NOMO-1 treated with DMSO at 0.1 percent for 48 hours (cell line): ENCODE measurements around the gene WDR18.

Experiments used
- DNase-seq: peaks from one replicate; lab custom pipeline; 2025; ENCODE audit not compliant: unreplicated experiment; lab: John Stamatoyannopoulos, UW

WDR18 gene

DNA sequence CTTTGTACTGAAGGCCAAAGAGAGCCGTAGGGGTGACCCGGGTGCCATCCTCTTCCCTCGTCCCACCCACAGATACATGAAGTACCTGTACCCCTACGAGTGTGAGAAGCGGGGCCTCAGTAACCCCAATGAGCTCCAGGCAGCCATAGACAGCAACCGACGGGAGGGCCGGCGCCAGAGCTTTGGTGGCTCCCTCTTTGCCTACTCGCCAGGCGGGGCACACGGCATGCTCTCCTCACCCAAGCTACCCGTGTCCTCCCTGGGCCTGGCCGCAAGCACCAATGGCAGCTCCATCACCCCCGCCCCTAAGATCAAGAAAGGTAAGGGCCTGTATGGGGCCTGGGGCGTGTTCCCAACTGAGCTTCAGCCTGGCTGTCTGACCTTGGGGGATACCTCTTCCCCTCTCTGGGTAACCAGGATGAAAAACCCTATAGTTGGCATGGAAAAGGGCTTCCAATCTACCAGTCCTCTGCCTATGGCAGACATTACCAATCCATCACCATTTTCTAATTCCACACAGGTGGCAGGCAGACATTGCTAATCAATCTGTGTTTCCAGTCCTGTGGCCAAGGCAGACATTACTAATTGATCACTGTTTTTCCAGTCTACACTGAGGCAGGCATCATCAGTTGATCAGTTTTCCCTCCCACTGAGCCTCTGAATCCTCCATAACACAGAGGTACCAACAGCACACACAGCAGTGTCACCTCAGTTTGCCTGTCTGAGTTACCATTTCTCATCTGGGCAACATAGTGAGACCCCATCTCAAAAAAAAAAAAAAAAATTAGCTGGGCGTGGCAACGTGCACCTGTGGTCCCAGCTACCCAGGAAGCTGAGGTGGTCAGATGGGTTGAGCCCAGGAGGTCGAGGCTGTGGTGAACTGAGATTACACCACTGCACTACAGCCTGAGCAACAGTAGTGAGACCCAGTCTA, 19.1 kb upstream of the WDR18 start:
- DNase-seq = no peak

DNA sequence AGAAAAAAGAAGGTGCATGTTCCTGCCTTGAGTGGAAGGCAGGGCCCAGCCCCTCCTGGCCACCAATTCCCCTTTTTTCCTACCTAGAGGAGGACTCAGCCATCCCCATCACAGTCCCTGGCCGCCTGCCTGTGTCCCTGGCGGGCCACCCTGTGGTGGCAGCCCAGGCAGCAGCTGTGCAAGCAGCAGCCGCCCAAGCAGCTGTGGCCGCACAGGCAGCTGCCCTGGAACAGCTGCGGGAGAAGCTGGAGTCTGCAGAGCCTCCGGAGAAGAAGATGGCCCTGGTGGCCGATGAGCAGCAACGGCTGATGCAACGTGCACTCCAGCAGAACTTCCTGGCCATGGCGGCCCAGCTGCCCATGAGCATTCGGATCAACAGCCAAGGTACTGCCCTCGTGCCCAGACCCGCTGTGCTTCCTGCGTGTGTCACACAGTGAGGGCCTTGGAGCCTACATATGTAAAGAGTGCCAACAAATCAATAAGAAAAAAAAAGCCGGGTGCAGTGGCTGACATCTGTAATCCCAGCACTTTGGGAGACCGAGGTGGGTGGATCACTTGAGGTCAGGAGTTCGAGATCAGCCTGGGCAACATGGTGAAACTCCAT, 17.6 kb upstream of the WDR18 start:
- DNase-seq = no peak

DNA sequence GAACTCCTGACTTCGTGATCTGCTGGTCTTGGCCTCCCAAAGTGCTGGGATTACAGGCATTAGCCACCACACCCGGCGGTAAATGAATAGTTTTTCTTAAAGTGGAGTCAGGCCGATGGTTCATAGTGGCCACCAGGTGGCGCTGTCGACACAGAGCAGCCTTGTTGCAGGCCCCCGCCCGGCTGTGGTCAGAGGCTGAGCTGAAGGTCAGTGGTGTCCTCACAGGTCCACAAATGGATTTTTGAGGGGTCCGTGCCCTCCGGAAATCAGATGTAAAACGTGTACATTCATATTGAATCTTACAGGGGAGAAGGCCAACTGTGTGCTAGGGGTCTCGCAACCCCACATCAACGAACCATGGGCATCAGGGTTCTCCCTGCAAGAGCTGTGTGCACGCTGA, 13.4 kb upstream of the WDR18 start:
- DNase-seq = no peak

DNA sequence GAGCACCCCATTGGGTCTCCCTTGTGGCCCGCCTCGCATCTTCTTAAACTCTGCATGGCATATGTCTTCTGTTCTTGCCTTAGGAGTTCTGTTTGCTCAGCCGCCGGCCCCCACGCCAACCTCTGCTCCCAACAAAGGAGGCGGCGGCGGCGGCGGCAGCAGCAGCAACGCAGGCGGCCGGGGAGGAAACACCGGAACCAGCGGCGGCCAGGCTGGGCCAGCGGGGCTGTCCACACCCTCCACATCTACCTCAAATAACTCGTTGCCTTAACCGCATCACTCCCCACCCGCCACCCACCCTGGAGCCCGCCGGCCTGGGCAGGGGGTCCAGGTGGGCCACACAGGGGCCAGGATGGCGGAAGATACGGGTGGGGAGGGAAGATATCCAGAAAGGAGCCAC, 12.3 kb upstream of the WDR18 start:
- no peak for DNase-seq

DNA sequence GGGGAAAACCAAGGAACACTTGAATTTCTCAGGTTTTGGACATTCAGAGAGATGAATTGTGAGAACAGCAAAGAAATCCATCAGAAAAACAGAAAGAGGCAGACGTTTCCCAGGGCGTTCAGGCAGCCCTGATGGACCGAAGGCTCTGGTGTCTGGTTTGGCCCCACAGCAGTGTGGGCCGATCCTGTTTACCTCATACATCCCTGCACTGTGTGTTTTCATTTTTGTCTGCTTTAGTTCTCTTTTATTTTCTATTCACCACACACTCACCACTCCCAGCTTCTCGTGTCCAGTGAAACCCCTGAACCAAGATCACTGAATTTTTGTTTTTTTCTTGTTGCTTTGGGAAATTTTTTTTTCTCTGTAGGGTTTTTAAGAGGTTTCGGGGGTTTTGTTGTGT, 11.9 kb upstream of the WDR18 start:
- no peak for DNase-seq

DNA sequence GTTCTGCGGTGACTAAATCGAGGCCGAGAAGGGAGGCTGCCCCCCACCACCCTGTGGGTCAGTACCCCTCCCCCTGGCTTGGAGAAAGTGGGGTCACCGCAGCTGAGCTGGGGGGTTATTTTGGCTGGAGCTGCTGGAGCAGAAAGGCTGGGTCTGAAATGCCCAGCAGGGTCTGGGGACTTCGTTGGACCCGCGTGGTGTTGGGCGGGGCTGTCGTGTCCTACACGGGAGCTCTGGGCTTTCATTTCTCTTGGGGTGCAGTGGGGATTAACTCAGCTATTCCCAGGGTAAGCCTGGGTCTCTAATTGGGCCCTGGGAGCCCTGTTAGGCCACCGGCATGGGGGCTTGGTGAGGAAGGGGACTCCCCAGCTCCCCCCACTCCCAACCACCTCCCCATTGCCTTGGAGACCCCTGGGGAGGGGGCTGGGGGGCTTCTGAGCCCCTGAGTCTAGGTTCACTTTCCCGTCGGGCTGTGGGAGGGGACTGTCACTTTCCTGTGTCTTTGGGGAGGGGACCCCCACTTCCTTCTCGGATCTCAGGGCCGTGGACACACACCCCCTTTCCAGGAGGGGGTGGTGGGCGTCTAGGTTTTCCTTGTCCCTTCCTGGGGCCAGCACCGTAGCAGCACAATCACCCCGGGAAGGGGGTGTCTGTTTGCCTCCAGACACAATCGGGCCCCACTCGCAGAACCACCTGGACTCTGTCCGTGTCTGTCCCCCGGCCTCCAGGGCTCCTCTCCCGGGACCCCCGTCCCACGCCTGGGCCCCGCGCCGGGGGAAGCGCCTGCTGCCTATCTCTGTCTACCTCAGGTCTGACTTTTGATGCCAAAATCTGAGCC, 10.2 kb upstream of the WDR18 start:
- no peak for DNase-seq

DNA sequence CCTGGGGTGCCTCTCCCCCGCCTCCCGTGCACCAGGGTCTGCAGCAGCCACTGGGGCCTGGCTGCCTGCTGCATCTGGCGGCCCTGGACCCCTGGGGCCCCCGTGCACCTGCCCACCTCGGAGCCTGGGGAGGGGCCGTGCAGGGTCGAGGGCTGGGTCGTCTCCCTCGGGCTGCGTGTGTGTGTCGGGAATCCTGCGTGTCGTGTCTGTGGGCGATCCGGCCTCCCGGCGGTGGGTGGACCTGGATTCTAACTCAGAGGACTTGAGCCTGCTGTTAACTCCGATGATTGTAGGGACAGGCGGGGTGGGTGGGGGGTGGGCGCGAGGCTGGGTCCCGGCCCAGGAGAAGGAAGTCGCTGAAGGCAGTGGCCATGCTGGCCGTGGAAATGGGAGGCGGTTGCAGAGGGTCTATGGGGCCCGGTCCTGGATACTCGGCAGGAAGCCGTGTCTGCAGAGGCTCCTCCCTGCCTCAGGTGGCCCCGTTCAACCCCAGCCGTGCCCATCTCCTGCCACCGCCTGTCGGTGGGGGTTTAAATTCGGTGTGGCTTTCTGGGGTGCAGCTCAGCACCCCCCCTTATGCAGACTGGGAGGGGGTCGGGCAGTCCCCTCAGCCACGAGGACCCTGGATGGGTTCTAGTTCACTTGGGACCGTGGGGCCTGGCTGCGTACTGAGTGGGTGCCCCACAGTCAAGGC, 9.4 kb upstream of the WDR18 start:
- no peak for DNase-seq

DNA sequence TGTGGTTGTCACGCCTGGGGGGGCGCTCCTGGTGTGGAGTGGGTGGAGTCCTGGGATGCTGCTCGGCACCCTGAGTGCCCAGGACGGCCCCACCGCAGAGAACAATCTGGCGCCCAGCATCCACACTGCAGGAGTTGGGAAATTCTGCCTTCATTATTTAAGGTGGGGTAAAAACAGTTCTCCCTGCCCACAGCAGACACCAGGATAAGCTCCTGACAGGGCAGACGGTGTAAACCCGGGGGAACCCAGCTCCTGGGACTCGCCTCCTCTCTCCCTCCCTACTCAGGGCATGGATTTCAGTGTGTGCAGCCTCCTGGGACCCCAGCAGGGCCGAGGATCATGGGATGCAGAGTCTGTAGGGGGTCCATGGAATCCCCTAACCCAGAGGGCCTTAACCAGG, 7.7 kb upstream of the WDR18 start:
- DNase-seq = no peak

DNA sequence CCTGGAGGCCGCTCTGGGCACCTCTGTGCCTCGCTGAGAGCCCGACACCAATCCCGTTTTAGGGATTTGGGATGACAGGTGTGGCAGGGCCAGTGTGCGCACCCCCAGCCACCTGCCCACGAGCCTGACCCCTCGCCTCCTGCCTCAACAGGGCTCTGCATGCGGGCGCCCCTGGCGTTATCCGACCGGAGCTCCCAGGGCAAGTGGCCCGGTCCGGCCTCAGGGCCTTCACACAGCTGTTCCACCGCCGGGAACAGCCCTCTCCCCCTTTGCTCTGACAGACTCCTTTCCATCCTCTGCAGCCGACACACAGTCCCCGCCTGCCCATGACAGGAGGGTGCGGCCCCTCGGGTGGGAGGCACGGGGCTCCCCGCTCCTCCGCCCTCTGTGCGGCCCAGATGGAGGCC, 7.1 kb upstream of the WDR18 start:
- no peak for DNase-seq

DNA sequence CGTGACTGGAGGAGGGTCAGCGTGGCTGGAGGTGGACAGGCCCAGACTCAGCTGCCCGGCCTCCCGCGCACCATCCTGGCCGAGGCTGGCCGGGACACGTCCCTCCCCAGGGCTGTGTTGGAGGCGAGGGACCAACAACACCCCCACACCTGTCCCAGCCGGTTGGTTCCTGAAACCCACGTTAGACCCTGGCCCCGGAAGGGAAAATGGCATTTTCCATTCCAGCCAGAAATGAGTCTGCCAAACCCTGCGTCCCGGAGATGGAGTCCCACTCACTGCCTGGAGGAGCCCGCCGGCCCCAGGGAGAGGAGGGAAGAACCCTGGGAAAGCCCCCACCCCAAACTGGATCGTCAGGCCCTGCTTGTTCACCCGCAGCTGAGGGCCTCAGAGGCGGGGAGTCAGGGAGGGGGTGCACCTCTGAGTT, 4.8 kb upstream of the WDR18 start:
- no peak for DNase-seq

DNA sequence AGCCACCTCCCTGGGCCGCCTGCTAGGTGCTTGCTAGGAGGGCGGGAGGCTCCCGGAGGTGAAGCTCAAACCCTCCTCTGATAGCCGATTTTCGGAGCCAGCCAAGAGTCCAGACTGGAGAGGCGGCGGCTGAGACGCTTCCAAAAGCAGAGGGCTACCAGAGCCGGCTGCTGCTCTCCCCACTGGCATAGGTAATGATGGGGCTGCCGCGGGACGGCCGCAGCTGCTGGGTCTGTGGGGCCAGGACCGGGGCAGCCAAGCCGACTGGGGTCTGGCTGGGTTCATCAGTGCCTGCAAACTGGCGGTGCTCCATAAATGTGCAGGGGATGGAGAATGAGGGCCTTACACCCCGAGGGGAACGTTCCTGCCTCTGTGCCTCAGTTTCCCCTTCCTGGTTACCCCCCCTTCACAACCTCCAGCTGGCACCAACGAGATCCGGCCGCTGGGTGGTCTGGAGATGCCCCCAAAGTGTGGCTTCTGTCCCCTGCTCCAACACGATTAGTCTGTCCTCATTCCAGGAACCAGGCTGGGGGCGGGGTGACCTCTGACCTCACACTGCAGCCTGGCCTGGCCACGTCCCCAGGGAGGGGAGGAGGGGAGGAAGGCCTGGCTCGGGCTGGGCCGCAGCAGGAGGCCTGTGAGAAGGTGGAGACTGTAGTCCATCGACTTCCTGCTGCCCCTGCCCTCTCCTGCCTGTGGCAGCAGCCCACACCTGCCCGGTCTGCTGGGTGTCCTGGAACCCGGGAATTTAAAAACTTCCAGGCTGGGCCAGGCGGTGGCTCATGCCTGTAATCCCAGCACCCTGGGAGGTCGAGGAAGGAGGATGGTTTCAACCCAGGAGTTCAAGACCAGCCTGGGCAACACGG, 3.8 kb upstream of the WDR18 start:
- DNase-seq = no peak

DNA sequence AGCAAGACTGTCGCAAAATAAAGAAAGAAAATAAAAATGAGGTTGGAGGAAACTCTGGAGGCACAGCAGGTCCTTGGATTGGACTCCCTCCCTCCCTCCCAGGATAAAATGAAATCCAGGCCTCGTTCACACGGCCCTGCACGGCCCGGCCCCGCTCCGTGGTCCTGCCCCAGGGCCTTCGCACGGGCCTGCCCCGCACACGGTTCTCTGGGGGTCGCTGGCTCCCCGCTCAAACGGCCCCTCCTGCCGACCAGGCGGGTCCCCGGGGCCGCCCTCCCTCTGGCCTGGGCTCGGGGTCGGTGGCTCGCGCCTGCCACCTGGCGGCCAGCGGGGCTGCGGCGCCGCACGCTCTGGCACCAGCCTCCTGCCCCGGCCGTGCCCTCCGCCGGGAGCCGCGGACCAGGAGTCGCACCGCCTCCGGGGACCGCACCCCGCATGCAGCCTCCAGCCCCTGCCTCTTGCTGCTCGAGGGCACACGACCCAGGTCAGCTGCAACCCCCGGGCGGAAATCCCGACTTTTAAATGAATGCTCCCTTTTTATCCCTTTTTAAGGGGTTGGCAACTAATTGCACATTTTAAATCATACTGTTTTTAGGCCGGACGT, 1.5 kb upstream of the WDR18 start:
- peak; percentile 54 for DNase-seq

DNA sequence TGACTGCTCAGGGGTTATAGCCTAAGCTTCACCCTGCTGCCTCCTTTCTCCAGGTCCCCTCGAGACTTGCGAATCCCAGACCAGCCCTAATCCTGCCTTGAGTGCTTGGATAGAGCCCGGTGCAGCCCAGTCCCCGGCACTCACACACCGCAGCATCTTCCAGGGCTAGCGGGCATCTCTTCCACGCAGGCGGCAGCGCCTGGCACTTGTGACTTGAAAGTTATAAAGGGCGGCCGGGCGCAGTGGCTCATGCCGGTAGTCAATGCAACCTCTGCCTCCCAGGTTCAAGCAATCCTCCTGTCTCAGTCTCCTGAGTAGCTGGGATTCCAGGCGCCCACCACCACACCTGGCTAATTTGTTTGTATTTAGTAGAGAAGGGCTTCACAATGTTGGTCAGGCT, 1.9 kb downstream of the WDR18 start:
- no peak for DNase-seq

DNA sequence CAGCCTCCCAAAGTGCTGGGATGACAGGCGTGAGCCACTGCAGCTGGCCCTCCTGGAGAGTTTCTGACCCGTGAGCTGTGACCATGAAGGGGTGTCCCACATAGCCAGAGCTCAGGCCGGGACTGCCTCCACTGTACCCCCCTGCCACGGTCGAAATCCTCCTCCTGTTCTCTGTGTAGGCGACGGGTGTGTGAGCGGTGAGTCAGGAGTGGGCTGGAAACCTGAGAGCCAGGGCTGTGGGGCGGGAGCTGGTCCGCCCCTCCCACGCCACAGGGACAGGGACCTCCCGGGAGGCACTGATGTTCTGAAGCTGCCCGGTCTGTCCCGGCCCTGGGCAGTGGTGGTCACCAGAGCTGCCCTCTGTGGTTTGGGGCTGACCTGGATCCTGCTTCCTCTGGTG, 3.9 kb downstream of the WDR18 start:
- DNase-seq = no peak

DNA sequence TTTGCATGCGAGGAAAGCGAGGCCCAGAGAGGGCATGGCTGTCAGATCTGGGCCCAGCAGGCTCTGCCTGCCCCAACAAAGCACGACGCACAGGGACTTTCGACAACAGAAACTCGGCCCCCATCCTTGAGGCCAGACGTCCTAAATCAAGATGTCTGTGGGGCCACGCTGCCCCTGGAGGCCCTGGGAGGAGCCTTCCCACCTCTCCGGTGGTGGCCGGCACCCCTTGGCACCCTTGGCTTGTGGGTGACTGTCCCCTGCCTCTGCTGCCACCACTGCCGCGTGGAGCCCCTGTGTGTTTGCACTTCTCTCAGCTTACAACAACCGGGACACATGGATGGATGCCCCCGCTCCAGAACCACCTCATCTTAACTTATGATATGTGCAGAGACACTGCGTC, 4.4 kb downstream of the WDR18 start:
- DNase-seq = no peak

DNA sequence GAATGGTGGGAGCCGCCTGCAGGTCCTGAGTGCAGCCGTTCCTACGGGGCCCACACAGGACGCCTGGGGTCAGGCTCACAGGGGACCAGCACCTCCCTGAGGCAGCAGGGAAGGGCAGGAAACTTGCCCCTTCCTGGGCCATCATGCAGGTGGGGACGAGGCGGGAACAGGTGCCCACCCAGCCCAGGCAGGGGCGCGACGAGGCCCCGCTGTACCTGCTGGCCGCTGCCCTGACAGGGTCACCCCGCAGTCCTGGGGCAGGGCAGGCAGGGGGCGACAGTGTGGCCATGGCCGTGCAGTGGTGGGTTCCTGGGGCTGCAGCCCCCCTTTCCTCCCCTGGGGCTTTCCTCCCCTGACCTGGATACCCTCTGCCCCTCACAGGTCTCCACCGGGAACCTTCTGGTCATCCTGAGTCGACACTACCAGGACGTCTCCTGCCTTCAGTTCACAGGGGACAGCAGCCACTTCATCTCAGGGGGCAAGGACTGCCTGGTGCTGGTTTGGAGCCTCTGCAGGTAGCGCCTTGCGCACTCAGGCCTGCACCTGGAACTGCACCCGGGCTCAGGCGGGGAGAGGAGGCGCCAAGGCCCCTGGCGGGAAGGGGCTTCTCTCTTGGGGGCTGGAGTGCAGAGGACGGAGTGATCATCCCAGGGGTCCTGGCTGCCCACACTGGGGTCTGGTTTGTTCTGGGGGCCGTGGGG, 5.4 kb downstream of the WDR18 start:
- DNase-seq = no peak

DNA sequence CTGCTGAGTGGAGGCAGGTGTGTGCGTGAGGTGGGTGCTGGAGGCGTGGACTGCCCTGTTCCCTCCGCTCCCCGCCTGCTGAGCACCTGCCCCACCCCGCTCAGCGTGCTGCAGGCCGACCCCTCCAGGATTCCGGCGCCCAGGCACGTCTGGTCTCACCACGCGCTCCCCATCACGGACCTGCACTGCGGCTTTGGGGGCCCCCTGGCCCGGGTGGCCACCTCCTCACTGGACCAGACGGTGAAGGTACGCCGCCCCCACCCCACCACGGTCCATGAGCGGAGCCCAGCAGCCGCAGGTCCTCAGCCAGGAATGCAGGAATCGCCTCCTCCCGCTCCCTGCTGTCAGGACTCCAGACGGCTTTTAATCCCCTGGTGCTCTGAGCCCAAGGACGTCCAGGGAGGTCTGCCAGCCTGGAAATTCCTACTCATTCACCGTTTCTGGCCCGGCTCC, 6.0 kb downstream of the WDR18 start:
- no peak for DNase-seq

DNA sequence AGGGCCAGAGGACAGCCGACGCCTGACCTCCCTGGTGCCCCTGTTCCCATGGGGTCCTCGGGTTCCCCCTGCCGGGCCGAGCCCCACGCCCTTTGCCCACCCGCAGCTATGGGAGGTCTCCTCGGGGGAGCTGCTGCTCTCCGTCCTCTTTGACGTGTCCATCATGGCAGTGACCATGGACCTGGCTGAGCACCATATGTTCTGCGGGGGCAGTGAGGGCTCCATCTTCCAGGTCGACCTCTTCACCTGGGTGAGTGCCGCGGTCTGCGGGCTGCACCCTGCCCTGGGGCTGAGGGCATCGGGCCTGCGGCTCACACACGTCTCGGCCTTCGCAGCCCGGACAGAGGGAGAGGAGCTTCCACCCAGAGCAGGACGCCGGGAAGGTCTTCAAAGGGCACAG, 6.6 kb downstream of the WDR18 start:
- DNase-seq = no peak
